Hematopoietic multipotent progenitor cell treated with erythropoietin and hydrocortisone succinate and interleukin-3 and kit ligand, for 6 days (in vitro differentiated cells): ENCODE data around the gene GPR55.

Source experiments
- DNase-seq: peaks from one replicate; pipeline ENCODE4 v3.0.0-alpha.2; 2015

The GPR55 gene

DNA sequence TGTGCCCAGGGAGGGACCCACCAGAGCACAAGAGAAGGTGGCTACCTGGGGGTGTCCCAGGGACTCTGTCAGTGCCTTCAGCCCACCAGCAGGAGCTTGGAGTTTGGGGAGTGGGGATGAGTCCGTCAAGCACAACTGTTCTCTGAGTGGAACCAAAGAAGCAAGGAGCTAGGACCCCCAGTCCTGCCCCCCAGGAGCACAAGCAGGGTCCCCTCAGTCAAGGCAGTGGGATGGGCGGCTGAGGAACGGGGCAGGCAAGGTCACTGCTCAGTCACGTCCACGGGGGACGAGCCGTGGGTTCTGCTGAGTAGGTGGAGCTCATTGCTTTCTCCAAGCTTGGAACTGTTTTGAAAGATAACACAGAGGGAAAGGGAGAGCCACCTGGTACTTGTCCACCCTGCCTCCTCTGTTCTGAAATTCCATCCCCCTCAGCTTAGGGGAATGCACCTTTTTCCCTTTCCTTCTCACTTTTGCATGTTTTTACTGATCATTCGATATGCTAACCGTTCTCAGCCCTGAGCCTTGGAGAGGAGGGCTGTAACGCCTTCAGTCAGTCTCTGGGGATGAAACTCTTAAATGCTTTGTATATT lies 46.3 kb downstream of the GPR55 start:
- DNase-seq = no peak

DNA sequence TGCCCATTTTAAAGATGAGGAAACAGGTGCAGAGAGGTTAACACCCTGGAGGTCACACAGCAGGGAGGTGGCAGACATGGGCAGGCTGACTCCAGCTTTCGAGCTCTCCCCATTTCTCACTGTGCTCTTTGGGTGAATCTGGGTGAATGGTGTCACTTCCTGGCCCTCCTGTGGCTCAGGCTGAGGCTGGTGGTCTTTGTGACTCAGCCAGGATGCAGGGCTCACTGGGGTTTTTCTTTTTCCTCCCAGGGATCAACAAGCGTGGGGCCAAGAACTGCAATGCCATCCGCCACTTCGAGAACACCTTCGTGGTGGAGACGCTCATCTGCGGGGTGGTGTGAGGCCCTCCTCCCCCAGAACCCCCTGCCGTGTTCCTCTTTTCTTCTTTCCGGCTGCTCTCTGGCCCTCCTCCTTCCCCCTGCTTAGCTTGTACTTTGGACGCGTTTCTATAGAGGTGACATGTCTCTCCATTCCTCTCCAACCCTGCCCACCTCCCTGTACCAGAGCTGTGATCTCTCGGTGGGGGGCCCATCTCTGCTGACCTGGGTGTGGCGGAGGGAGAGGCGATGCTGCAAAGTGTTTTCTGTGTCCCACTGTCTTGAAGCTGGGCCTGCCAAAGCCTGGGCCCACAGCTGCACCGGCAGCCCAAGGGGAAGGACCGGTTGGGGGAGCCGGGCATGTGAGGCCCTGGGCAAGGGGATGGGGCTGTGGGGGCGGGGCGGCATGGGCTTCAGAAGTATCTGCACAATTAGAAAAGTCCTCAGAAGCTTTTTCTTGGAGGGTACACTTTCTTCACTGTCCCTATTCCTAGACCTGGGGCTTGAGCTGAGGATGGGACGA lies 47.1 kb downstream of the GPR55 start:
- peak; percentile 60 for DNase-seq

DNA sequence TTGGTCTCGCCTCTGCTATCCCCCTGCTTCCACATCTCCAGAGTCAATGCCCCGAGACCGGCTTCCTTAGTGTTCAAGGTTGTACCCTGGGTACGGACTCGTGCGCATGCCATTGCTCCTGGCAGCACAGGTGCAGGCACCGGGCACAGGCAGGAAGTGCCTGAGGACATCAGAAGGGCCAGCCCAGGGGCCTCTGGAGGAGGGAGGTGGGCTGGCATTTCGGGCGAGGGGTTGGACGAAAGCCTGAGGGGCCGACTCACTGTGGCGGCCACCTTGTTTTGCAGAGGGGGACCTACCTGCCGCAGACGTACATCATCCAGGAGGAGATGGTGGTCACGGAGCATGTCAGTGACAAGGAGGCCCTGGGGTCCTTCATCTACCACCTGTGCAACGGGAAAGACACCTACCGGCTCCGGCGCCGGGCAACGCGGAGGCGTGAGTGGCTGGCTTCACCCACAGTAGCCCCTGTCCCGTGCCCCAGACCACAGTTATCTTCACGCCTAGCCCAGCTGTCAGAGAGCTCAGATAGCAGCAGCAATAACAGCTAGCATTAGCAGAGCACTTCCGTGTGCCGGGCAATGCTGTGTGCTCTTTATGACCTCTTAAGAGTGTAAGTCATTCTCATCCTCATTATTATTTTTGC lies 47.8 kb downstream of the GPR55 start:
- no peak for DNase-seq

DNA sequence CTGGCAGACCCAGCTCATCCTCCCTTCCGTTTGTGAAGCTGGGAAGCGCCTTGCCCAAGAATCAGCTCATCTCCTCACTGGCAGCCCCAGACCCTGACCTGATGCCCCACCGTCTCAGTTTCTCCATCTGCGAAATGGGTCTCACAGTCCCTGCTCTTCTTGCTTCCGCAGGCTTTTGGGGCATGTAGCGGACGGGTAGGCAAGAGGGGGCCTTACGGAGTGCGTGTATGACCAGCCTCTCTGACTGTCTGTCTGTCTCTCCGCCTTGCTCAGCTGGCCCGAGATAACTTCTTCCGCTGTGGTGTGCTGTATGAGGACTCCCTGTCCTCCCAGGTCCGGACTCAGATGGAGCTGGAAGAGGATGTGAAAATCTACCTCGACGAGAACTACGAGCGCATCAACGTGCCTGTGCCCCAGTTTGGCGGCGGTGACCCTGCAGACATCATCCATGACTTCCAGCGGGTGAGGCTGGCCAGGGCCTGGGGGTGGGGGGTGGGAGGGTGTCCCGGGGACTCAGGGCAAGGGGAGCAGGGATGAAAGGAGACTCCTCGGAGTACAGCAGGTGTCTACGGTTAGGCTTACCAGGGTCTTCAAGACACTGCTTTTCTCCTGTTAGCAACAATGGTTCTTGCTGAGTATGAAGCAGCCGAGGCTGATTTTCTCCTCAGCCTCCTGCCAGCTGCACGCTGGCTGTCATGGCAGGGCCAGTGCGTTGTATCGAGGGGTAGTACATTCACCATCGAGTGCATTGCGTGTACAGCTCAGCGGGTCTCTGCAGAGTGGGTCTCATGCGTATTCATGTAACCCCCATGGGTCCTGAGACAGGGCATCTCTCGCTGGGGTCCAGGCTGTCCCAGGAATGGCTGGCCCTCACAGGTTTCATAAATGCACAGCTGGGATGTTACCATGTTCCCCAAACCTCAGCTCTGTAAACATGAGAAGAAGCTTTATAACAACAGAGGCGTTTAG lies 49.4 kb downstream of the GPR55 start:
- no peak for DNase-seq

DNA sequence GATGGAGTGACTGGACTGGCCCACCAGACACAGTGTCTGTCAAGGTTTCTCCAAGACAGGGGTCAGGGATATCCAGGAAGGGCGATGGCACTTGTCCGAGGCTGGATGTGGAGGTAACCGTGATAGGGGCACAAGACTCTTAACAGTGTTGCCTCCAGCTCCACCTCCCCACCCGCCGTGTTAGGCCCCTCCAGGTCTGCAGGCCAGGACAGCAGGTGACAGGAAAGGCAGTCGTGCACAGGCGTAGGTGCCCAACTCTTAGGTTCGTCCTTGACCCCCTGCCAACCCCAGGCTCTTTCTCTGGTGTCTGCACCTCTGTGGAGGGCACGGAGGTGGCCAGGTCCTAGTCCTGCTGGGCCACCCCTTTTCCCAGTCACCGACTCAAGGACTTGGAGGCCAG lies 50.2 kb downstream of the GPR55 start:
- DNase-seq = no peak

DNA sequence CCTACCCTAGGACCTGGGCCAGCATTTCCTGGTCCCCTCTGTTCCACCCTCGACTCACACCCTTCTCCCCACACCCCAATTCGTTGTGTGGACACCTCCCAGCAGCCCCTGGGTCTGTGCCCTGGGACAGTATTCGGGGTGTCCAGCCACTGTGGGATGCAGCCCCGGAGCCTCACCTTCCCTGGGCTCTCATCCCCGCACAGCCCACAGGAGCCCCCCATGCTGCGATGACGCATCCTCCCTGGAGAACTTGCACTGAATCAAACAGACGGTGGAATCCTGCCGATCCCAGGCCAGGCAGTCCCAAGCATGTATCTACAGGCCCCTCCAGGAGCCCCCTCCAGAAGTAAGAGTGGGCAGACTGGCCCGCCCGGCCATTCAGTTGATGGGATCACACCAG lies 50.6 kb downstream of the GPR55 start:
- no peak for DNase-seq

DNA sequence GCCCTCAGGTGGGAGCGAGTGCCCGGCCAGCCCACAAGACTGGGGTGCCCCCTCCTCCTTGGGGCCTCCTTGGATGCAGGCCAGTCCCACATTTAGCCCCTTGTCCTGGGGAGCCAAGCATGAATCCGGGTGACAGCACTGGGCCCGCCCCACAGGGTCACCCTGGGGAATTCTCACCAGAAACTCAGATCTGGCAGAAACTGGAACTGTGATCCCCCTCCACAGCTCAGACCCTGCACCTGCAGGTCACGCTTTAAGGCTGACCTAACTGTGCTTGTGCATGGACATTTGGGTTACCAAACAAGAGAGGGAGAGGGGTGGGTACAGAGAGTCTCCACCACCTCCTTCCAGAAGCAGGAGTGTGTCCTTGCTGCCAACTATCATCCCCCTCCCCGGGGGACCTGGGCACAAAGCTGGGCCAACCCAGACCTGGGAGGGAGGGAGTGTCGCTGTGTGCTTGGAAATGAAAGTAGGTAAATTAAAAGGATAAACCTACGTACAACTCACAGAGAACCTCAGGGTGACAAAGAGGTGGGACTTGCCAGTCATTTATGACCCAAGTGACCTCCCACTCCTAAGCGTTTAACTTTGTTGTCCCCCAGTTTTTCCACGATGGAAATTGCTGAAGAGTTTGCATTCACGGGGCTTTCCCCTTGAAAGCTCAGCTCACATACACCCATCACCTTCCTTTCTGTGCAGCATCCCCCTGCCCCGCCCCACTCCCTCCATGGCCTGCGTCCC lies 51.2 kb downstream of the GPR55 start:
- DNase-seq = no peak

DNA sequence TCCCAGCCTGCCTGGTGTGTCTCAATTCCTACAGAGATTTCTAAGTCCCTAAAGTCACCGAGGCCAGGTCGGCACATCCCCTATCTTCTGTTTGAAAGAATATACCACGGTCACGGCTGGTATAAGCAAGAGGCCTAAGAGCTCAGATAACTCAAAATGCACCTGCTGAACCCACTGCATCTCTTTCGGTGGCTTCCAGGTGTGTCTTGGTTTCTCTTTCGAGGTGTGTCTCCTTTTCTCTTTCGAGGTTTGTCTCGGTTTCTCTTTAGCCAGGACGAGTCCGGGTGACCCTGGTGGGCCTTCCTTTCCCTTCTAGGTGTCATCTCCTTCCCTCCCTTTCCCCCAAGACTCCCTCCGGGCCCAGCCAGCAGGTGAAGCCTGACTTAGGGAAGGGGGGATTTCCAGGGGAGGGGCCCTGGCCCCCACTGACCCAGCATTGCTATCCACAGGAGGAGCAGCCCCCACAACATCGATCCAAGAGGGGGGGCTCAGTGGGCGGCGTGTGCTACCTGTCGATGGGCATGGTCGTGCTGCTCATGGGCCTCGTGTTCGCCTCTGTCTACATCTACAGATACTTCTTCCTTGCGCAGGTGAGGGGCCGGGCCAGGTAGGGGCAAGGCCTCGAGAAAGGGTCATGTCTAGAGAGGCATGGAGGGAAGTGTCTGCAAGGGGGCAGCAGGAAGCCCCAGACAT lies 51.9 kb downstream of the GPR55 start:
- DNase-seq = no peak

DNA sequence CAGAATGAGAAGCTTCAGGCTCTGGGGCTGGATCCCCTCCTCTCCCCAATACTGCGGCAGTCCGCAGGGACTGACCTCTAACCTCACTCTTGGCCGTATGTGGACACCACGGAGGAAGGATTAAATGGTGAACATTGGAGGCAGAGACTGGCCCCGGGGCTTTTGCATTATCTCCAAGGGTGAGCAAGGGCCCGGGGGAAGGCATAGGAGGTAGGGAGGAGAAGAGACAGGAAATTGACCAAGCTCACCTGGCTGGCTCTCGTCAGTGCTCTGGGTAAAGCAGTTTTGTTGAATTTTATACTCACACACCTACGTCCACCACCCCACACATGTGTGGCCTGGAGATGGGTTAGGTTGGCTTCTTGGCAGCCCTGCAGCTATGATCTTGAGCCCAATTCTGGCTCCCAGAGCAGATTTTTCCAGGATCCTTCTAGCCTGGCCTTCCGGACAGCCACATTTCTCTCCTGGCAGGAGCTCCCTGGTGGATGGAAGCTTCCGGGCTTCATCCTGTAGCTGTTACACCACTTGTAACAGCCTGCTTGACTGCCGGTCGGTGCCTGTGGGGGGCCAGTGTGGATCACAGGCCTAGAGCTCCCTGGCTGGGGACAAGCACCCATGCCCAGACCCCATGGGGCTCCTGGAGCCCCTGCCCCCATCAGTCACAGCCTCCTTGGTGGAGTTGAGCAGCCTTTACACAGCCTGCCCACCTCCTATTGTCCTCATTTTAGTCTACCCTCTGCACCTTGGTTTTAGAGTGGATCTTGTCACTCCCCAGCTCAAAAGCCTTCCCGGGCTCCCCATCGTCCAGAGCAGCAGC lies 52.7 kb downstream of the GPR55 start:
- no peak for DNase-seq

DNA sequence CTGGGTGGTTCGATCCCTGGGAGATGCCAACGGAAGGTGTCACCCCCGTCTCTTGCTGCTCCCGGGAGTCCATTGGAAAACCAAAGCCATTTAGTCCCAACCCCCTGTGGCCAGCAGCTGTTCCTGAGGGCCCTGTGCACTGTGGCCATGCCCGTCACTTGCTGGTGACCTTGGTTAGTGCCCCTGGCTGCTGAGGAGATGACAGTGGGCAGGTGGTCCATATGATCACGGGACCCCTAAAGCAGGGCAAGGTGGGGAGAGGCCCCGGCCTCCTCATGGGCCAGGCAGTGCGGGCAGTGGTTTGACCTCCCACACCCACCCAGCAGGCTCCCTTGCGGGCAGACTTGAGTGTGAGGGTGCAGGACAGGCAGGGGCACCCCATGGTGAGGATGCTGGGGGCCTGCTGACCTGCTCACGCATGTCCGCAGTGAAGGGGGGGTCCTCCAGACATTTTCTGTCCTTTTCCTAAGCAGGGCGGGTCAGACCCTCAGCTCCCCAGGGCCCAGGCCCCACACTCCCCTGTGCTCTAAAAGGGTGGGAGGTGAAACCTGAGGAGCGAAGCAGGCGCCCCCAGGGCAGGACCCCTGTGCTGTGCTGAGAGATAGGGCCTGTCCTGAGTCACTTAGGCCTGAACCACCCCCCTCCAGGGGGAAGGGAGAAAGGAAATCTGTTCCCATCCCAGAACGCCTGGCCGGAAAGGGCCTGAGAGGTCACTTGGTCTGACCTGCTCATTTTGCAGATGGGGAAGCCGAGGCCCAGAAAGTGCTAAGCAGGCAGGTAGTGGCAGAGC lies 53.5 kb downstream of the GPR55 start:
- DNase-seq = no peak

DNA sequence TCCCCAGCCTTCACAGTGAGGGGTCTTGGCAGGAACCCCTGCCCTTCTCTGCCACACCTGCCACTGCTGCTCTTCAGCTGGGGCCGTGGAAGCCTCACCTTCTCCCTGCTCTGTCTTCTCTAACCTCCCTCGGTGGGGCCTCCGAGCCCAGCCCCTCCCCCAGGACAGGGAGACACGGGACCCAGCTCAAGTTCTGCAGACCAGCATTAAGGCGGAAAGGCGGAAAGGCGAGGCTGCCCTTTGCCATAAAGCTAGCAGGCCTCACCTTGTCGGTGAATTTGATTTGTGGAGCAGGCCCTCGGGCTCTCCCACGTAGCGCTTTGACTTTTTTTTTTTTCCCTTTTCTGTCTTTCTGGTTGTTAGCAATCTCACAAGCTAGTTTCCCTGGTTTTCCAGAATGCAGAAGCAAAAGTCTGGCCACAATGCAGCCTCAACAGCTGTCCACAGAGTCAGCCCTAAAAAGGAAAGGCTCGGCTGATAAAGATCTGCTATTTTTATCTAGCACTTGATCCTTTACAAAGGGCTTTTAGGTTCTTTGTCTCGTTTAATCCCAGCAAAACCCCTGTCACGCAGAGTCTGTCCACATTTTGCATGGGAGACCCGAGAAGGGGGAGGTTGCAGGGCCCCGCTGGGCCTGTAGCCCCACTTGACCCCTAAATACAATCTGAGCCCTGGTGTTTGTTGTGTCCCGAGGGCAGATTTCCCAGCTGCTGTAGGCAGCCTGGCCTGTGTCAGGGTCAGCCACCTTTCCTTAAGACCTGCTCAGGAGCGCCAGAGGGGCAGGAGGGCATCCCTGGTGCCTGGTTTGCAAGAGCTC lies 54.3 kb downstream of the GPR55 start:
- peak; percentile 54 for DNase-seq

DNA sequence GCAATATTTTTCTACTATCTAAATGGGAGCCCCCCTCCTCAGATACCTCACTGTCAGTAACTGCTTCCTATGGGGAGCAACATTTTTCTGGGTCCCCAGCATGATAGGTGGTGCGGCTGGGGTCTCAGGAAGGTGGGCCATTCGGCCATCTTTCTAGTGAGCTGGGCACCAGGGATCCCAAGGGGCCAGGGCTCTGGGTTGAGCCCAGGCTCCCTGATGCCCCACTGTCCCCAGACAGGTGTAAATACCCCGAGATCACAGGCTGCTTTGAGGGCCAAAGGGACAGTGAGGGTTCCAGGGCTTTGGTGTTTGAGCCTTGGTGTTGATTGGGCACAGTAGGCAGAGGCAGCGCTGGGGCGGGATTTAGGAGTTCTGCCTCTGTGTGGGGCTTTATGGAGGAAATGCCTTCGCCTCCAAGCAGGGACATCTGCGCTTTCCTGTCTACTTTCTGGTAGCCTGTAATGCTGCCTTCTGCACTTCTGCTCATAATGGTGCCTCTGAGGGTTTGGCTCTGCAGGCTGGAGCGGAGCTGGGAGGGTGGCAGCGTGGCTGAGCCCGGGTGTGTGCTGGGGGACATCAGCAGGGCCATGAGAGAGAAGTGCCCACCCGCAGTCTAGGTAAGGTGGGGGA lies 55.0 kb downstream of the GPR55 start:
- no peak for DNase-seq

DNA sequence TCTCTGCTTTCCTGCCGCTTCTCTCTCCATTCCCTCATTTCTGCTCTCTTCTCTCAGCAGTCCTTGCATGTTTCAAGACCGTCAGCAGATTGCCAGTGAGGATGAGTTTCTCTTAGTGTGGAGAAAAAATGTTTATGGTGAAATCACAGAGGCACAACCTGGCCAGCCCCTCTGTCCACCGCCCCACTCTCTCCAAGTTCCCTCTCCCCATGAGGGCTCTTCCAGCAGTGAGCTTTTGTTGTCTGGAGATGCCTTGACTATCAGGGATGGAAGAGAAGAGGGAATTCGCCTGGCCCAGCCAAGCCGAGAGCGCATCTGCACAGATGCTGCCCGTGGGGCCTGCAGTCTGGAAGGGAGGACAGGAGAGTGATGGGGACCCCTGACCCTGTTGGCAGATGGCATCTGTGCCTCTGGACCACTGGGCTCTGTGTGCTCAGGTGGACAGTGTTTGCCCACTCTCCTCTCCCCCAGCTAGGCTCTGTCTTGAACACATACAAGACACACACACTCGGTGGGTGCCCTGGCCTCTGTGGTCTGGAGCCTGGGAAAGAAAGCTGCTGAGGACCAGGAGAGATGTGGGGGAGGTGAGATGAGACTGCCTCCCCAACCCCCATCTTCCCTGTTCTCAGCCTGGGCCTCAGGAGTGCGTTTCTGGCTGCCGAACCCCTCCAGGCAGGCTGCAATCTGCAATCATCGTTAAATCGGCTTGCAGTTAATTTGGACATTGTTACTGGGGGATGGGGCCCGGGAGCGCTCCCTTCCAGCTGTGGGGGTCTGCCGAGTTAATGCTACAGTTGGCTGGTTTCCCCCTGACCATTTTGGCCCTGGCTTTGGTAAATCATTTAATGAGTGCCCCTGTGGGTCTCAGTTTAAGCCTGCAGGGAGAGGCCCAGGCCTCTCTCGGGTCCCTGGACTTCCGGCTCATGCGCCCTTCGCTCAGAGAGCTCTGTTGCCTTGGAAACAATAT lies 55.8 kb downstream of the GPR55 start:
- DNase-seq = no peak

DNA sequence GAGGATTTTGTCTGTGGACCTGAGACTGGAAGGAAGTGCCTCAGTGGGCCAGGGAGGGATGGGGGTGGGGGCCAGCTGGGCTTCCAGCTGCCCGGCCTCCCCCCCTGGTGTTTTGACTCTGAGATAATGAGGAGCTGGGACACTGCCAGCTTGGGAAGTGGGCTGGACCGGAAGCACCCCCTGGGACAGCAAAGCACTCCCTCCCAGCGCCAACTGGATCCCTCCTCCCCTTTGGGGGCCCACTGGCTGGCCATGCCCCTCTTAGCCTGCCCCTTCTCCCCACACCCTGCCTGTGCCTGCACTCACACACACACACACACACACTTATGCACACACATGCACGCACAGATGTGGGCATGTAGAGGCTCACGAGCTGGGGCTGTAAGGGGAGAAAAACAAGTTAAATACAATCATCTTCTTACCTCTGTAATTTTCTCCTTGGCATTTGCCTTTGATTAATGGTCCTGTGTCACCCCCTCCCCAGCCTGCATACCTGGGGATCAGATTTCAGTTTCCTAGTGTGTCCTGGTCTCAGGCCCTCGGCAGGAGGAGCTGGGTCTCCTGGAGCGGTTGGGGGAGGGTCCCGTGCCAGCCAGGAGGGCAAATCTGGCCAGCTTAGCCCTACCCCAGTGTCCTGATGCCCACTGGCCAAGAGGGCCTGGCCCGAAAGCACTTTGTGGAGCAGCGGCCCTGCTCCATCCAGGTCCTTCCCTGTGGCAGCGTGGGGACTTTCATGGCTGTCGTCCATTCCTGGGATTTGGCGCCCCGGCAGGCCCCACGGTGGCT lies 56.7 kb downstream of the GPR55 start:
- no peak for DNase-seq

DNA sequence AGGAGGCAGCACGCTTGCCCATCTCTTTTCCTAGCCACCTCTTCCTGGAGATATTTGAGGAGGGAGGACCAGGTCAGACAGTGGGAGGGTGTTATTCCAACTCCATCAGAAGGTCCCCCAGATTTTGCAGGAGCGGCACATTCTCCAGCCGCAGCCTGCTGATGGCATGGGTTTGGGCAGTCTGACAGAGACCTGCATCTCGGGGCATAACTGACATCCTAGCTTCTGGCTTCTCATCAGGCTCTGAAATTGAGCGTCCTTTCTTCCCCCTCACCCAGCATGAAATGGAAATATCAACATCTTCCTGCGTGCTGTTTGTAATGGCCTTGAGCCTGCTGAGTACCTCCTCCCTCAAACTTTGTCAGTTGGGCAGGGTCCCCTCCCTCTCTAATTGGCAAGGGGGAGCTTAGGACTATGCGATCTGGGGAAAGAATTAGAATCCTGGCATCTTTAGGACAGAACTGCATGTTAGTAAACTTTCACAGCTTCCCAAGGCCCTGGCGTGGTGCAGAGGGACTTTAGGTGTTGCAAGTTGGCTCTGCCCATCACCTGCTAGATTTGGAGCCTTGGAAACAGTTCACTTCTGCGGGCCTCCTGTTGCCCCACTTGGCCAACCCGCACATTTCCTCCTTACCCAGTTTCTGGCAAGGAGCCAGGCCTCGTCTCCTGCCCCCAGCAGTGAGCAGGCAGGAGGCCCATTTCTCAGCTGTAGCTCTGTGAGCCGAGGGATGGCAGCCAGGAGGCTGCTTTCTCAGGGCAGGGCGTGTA lies 58.1 kb downstream of the GPR55 start:
- DNase-seq = peak; percentile 85
